HepG2 (cell line): ENCODE measurements around the gene ARMH1.
"Not testable (repeated sequence)": the region's sequence is repeated elsewhere in the genome, so short reads cannot be mapped to it uniquely, and the experiment has no call there.

Experiments used
- BRCA1 ChIP-seq: sonication (generic); formaldehyde crosslinking; IDR thresholded peaks from 2 replicates; pipeline ENCODE4 v1.4.0; 2020; ENCODE audit warnings: missing genetic modification reagents
- CTCF ChIP-seq: sonication (generic); formaldehyde crosslinking; IDR thresholded peaks from 2 replicates; pipeline ENCODE4 v1.5.0; 2020; ENCODE audit warnings: mild to moderate bottlenecking, missing genetic modification reagents, moderate library complexity
- FOSL2 ChIP-seq: sonication (generic); formaldehyde crosslinking; IDR thresholded peaks from 2 replicates; pipeline ENCODE4 v1.4.0; 2020; ENCODE audit warnings: missing genetic modification reagents
- GATAD2A ChIP-seq: IDR thresholded peaks from 2 replicates; pipeline ENCODE4 v1.6.1; 2016
- MAFG ChIP-seq: sonication (generic); formaldehyde crosslinking; IDR thresholded peaks from 2 replicates; pipeline ENCODE4 v1.5.1; 2020; ENCODE audit warnings: mild to moderate bottlenecking, missing genetic modification reagents
- MATR3 ChIP-seq: sonication (generic); formaldehyde crosslinking; IDR thresholded peaks from 2 replicates; pipeline ENCODE4 v1.4.0; 2020; ENCODE audit warnings: missing genetic modification reagents
- MXI1 ChIP-seq: IDR thresholded peaks from 3 replicates; pipeline ENCODE4 v1.6.1; 2012; ENCODE audit warnings: low read depth, low read length, inconsistent platforms, borderline replicate concordance
- MZF1 ChIP-seq: sonication (generic); formaldehyde crosslinking; IDR thresholded peaks from 2 replicates; pipeline ENCODE4 v1.8.1; 2023; ENCODE audit warnings: mild to moderate bottlenecking, missing genetic modification reagents, borderline replicate concordance
- RAD21 ChIP-seq: fragments of 450-650 bp; formaldehyde crosslinking; IDR thresholded peaks from 2 replicates; pipeline ENCODE4 v1.5.0; 2020; ENCODE audit warnings: mild to moderate bottlenecking
- ZKSCAN5 ChIP-seq: sonication (generic); formaldehyde crosslinking; IDR thresholded peaks from 2 replicates; pipeline ENCODE4 v1.5.1; 2020; ENCODE audit warnings: mild to moderate bottlenecking, missing genetic modification reagents
- ZNF263 ChIP-seq: sonication (generic); formaldehyde crosslinking; IDR thresholded peaks from 2 replicates; pipeline ENCODE4 v1.4.0; 2020; ENCODE audit warnings: missing genetic modification reagents
- ZZZ3 ChIP-seq: sonication (generic); formaldehyde crosslinking; IDR thresholded peaks from 2 replicates; pipeline ENCODE4 v1.4.0; 2020; ENCODE audit warnings: missing genetic modification reagents, mild to moderate bottlenecking, borderline replicate concordance

GRCh38 chr1:44666719-44667118 lies 7.8 kb upstream of the ARMH1 start:
- TF ChIP-seq ZNF263; ZKSCAN5 (CRISPR knock-in tag); BRCA1 (CRISPR knock-in tag); ZZZ3 (CRISPR knock-in tag); MAFG (CRISPR knock-in tag); FOSL2 (CRISPR knock-in tag); RAD21; MZF1 (CRISPR knock-in tag); MATR3 (CRISPR knock-in tag); CTCF (CRISPR knock-in tag); MXI1; GATAD2A: not testable (repeated sequence)
